CD4-positive, alpha-beta T cell treated with Interleukin-6 for 4 hours (primary cell): ENCODE data around the gene ZNF44.
A peak's percentile ranks its signal among the peaks of the same experiment; 100 is the strongest.
"Not testable (repeated sequence)": the region's sequence is repeated elsewhere in the genome, so short reads cannot be mapped to it uniquely, and the experiment has no call there.

Source experiments
- DNase-seq: peaks from one replicate; pipeline ENCODE4 v3.0.0-alpha.2; 2020; ENCODE audit warnings: mixed read lengths

ZNF44 gene

GRCh38 chr19:12294249-12295158 is at the start of gene ZNF44:
Gene ZNF44, minus strand, starts transcription at chr19:12294883. Its CDS starts 189 bp downstream, at chr19:12294694.
- peak; percentile 98 for DNase-seq

GRCh38 chr19:12333162-12334159 is 38.8 kb upstream of the ZNF44 start, which contains the start of gene ZNF563:
Gene ZNF563, minus strand, starts transcription at chr19:12333633. Its CDS starts 151 bp downstream, at chr19:12333482.
- peak; percentile 99 for DNase-seq

GRCh38 chr19:12331211-12331941 is 36.7 kb upstream of the ZNF44 start:
- peak; percentile 29 for DNase-seq

GRCh38 chr19:12330340-12330739 is 35.7 kb upstream of the ZNF44 start:
- no peak for DNase-seq

- DNase-seq: no peak
Measured at GRCh38 chr19:12325690-12326089, 31.0 kb upstream of the ZNF44 start.

GRCh38 chr19:12318782-12319413 is 24.2 kb upstream of the ZNF44 start:
- DNase-seq: no peak

- DNase-seq: no peak
Measured at GRCh38 chr19:12314553-12314952, 19.9 kb upstream of the ZNF44 start.

- DNase-seq: not testable (repeated sequence)
Measured at GRCh38 chr19:12308891-12309290, 14.2 kb upstream of the ZNF44 start.

GRCh38 chr19:12295191-12295590 is 508 bp upstream of the ZNF44 start:
- no peak for DNase-seq

GRCh38 chr19:12293777-12294248 is 870 bp downstream of the ZNF44 start:
- peak; percentile 67 for DNase-seq

- DNase-seq: no peak
Measured at GRCh38 chr19:12289790-12290065, 5.0 kb downstream of the ZNF44 start.

- no peak for DNase-seq
Measured at GRCh38 chr19:12287958-12288500, 6.7 kb downstream of the ZNF44 start.

- DNase-seq: no peak
Measured at GRCh38 chr19:12284631-12285030, 10.1 kb downstream of the ZNF44 start.

- no peak for DNase-seq
Measured at GRCh38 chr19:12284226-12284625, 10.5 kb downstream of the ZNF44 start.

GRCh38 chr19:12278713-12279112 is 16.0 kb downstream of the ZNF44 start:
- no peak for DNase-seq

- DNase-seq: no peak
Measured at GRCh38 chr19:12272980-12273901, 21.4 kb downstream of the ZNF44 start.

GRCh38 chr19:12272386-12272785 is 22.3 kb downstream of the ZNF44 start:
- no peak for DNase-seq

GRCh38 chr19:12270854-12271253 is 23.8 kb downstream of the ZNF44 start:
- DNase-seq: no peak

- DNase-seq: no peak
Measured at GRCh38 chr19:12265921-12266704, 28.6 kb downstream of the ZNF44 start.

- DNase-seq: no peak
Measured at GRCh38 chr19:12261554-12261953, 33.1 kb downstream of the ZNF44 start.
